GM21717 (cell line): ENCODE results near the gene CPNE2.
"Not testable (repeated sequence)": the region's sequence is repeated elsewhere in the genome, so short reads cannot be mapped to it uniquely, and the experiment has no call there.

Experiments
- ATAC-seq: cut with Tn5 transposase; IDR thresholded peaks from one replicate; pipeline ENCODE4 v1.9.1; 2021; ENCODE audit warnings: mild to moderate bottlenecking, moderate library complexity; ENCODE audit not compliant: unreplicated experiment

Gene CPNE2

DNA sequence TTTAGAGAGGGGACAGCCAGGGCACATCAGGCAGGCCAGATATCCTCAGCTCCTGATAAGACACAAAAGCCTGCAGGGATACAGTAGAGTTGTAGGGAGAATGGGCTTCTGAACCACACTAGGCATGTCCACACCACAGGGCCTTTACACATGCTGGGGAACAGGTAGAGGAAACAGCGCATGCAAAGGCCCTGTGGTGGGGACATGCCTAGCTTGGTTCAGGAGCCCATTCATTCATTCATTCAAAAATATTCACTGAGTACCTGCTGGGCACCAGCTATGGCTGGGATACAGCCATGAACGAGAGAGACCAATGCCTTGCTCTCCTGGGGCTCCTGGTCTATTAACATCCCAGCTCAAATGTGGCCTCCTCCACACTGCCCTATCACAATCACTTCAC, 4.4 kb downstream of the CPNE2 start:
- ATAC-seq = no peak

DNA sequence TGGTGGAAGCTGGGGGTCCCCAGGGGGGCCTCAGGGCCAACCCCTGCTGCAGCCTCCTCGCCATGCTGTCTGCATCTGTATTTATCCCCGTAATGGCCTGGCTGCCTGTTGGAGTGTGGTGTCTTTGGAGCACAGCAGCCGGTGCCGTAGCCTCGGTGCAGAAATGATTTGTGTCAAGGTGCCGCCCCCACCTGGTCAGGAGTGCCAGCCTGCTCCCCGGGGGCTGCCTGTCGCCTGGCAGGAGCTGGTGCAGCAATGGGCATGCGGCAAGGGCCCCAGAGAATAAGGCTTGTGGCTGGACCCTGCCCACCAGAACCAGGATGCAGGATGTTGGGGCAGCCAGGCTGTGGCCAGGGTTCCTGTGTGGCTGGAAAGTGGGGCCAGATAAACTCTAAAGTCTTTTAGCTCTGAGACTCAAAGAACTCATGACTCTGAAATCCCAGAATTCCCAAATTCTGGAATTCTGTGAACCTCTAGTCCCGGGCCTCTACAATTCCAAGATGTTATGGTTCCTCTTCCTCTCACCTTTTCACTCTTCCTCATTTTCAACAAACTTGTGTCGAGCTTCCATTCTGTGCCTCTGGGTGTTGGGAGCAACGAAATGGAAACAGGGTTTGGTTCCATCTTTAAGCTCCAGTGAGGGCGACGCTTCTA, 5.9 kb downstream of the CPNE2 start:
- ATAC-seq = no peak

DNA sequence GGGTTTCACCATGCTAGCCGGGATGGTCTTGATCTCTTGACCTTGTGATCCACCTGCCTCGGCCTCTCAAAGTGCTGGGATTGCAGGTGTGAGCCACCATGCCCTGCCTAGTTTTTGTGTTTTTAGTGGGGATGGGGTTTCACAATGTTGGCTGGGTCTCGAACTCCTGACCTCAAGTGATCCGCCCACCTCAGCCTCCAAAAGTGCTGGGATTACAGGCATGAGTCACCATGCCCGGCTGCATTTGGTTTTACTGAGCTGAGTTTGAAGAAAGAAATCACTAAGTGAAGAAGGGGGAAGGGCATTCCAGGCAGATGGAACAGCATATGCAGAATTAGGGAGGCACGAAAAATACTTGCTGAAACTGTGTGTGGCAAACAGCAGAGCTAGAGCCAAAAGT, 7.6 kb downstream of the CPNE2 start:
- not testable (repeated sequence) for ATAC-seq

DNA sequence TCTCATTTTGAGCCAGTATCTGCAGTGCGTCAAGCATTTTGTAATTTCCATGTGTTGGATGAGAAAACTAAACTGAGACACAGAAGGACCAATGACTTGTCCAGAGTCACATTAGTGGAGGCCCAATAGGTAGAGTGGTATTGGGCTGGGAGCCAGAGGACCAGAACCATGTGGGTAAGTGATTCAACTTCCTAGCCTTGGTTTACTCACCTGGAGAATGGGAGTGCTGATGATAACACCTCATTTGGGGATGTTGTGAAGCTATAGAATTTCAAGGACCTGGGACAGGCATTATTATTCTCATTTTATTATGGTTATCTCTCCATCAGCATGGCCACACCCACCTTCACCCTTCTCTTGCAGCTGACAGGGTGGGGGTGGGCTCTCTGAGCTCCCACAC, 8.1 kb downstream of the CPNE2 start:
- ATAC-seq = no peak

DNA sequence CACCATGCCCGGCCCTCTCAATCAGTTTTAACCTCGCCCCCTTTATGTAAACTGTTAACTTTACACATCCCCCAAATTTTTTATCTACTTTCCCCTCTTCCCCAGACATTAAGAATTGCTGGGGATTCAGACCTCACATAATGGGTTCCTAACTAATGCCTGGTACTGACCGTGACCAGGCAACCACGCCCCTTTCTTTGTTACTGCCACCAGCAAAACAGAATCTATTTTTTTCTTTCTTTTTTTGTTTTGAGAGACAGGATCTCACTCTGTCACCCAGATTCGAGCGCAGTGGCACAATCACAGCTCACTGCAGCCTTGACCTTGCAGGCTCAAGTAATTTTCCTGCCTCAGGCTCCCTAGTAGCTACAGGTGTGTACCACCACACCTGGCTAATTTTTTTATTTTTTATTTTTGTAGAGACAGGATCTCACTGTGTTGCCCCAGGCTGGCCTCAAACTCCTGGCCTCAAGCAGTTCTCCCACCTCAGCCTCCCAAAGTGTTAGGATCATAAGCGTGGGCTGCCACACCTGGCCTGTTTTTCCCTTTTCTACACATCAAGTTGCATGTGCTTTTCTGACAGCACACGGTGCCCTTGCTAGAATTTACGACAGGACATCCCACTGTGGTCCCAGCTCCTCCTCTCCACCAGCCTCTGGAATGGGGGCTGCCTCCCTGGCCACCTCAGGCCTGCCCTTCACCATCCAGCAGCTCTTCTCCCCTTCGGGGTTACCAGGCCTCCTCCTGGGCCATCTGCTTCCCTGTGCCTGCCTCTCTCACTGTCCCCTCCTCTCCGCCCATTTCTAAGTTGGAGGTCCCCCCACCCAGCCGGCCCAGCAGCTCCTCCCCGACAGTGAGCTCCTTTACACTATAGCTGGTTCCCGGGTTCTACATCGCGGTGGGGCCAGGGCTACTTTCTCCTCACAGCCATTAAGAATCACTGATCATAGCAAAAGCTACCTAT, 10.8 kb downstream of the CPNE2 start:
- no peak for ATAC-seq

DNA sequence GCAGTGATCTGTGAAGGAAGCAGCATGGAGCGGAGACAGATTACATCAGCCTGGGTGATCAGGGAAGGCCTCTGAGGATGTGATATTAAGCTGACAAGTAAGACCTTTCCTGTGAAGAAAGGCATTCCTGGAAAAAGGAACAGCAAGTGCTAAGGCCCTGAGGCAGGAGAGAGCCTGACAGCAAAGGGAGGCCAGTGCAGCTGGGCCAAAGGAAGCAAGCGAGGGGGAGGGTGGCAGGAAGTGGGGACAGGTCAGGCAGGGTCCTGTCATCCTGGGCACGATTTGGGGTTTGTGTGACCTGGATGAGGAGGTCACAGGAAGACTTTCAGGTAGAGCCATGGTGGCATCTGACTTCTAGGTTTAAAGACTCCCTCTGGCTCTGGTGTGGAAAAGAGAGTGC, 12.3 kb downstream of the CPNE2 start:
- no peak for ATAC-seq

DNA sequence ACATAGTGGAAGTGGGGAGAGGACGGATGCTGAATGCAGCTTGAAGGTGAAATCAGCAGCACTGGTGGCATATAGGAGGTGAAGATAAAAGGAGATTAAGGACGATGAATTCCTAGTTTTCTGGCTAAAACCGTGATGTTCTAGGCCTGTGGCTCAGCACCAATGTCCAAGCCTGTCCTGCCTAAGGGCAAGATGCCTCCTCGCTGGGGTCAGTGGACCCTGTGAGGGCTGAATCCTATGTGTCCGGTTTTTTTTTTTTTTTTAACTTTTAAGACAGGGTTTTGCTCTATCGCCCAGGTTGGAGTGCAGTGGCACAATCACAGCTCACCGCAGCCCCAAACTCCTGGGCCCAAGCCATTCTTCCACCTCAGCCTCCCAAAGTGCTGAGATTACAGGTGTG, 12.8 kb downstream of the CPNE2 start:
- ATAC-seq = no peak

DNA sequence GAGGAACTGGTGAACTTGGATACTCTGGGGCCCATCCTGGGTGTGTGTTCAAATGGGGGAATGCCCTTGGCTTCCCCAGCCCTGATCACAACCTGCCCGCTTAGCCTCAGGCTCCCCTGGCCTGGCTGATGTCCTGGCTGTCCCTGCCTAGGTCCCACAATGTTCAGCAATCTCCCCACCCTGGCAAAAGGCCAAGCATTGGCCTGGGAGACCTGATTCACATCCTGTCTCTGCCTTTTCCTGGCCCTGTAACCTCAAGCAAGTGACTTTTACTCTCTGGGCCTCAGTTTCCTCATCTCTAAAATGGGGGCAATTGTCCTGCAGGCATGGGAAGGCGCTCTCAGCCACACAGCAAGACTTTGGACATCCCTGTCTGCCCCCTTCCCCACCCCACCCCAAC, 14.4 kb downstream of the CPNE2 start:
- ATAC-seq = no peak

DNA sequence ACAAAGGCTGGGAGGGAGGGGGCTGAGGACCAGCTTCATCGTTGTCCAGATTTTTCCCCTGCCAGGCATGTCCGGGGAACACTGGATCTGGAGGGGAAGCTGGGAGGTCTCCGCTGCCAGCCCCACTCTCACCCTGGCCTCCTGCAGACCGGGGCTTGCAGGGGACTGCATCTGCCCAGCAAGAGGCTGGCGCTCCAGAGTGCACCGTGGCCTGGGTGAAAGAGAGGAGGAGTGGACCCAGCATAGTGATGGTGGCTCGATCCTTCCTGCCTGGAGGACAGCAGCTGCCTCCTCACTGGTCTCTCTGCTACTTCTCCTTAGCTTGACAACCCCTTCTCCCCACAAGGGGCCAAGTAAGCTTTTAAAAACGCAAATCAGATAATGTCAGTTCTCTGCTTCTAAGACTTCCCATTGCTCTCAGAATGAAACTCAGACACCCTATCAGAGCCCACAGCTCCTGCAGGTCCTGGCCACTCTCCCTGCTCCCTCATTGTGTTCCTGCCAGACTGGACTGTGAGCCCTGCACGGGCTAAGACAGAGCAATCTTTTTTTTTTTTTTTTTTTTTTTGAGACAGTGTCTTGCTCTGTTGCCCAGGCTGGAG, 15.0 kb downstream of the CPNE2 start:
- ATAC-seq = no peak

DNA sequence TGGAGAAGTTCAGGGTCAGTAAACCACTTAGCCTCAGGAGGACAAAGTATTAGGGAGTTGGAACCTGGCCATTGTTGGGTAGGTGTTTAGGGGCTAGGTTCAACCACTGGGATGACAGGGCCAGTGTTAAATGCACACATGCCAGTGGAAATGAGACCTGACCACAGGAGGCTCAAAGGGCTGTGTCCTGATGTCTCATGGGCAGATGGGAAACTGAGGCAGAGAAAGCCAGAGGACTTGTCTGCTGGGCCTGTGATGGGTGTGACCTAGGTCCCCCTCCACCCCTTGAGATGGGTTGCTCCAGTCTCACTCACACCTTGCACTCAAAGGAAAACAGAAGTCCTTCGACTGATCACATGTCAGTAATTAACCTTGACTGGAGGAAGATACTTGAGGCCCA, 16.0 kb downstream of the CPNE2 start:
- ATAC-seq = no peak

DNA sequence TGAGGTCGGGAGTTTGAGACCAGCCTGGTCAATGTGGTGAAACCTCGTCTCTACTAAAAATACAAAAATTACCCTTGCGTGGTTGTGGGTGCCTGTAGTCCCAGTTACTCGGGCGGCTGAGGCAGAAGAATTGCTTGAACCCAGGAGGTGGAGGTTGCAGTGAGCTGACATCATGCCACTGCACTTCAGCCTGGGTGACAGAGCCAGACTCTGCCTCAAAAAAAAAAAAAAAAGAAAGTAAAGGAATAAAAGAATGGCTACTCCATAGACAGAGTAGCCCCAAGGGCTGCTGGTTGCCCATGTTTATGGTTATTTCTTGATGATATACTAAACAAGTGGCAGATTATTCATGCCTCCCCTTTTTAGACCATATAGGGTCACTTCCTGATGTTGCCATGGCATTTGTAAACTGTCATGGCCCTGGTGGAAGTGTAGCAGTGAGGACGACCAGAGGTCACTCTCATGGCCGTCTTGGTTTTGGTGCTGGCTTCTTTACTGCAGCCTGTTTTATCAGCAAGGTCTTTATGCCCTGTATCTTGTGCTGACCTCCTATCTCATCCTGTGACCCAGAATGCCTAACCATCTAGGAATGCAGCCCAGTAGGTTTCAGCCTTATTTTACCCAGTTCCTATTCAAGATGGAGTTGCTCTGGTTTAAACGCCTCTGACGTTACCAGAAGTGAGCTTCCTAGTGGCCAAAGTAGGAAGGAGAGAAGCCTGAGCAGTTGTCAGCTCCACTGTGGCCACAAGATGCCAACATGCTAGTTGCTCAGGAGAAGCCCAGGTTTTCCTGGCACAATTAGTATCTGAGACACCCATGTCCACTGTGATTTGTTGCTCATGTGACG, 17.1 kb downstream of the CPNE2 start:
- ATAC-seq = not testable (repeated sequence)

DNA sequence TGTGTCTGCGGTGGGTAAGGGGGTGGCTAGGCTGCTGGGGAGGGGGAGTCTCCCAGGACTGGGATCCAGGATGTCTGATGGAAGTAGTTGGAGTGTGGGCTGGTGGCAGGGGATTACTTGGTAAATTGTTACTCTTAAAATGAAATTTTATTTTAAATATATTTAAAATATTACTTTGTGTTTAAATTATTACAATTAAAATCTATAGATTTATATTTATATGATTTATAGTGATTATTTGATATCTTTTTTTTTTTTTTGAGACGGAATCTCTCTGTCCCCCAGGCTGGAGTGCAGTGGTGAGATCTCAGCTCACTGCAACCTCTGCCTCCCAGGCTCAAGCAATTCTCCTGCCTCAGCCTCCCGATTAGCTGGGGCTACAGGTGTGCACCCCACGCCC, 18.6 kb downstream of the CPNE2 start:
- no peak for ATAC-seq

DNA sequence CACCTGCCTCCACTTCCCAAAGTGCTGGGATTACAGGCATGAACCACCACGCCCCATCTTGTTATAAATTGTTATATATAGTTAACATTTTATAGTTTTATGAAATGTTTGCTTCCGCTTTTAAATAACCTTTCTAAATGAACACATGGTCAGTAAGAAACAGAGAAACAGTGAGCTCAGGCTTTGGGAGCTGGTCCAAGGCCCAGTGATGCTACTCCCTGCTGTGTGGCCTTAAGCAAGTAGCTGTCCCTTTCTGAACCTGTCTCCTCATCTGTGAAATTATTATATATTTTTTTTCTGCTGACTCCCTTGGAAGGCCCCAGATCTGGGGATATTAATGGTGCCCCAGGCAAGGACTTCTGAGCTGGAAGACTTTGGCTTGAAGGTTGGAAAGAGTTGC, 19.0 kb downstream of the CPNE2 start:
- ATAC-seq = no peak

DNA sequence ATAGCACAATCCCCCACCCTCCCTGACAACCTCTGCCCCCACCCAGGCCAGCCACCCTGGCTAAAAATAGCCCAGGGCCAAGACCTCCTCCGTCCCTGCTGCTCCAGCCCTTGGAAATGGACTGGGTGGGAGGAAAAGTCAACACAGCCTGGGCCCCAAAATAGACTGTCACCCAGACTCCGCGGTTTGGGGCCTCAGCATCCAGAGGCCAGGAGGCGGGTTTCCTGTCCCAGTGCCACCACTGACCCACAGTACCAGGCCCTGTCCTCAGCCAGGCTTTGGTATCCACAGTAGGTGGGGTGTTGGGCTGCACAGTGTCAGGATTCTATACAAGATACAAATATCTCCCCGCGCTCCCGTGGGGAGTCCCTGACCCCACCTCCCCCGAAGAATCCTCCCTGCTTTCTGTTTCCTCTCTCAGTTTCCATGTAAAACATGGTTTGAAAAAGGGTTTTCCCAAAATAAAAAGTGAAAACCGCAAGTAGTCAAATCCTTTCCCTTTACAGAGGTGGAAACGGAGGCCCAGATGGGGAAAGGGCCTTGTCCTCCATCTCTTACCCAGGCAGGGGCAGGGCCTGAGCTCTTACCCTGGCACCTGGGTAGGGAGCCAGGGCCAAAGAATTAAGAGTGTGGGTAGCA, 20.1 kb downstream of the CPNE2 start:
- ATAC-seq = no peak

DNA sequence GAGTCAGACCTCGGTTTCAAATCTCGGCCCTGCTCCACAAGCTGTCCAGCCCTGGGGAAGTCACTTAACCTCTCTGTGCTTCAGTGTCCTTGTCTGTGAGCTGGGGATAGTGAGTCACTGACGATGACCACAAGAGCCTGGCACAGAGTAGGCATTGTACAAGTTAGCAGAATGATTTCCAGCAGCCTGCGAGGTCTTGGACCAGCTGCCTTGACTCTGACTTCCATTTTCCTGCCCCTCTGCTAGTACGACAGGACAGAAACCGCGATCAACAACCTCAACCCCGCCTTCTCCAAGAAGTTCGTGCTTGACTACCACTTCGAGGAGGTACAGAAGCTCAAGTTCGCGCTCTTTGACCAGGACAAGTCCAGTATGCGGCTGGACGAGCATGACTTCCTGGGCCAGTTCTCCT, 20.7 kb downstream of the CPNE2 start:
- ATAC-seq = no peak

DNA sequence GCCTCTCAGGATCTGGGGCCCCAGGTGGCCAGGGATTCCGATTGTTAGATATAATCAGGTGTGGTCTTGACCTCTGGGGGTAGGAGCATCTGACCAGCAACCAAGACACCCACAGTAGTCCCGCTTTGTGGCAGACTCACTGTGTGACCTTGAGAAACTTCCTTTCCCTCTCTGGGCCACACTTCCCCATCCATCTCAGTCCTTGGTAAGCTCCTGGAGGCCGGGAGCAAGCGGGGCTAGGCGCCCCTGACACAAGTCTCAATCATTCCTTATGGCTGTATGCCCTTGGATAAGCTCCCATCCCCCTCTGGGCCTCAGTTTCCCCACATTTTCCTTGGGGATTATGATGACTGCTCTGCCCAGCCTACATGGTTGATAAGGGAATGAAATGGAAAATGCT, 21.3 kb downstream of the CPNE2 start:
- ATAC-seq = no peak

DNA sequence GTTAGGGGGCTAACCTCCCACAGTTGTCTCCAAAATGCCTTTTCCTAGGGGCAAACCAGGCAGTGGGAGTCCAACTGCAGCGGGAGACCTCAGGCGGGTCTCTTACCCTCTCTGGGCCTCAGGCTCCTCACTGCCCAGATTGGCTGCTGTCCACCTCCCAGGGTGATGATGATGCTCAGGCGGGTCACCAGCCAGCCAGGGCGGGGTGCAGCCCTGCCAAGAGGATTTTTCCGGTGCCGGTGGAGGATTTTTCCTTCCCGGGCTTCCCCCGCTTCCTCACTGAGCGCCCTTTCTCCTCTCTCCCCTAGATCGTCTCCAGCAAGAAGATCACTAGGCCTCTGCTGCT, 22.8 kb downstream of the CPNE2 start:
- ATAC-seq = no peak

DNA sequence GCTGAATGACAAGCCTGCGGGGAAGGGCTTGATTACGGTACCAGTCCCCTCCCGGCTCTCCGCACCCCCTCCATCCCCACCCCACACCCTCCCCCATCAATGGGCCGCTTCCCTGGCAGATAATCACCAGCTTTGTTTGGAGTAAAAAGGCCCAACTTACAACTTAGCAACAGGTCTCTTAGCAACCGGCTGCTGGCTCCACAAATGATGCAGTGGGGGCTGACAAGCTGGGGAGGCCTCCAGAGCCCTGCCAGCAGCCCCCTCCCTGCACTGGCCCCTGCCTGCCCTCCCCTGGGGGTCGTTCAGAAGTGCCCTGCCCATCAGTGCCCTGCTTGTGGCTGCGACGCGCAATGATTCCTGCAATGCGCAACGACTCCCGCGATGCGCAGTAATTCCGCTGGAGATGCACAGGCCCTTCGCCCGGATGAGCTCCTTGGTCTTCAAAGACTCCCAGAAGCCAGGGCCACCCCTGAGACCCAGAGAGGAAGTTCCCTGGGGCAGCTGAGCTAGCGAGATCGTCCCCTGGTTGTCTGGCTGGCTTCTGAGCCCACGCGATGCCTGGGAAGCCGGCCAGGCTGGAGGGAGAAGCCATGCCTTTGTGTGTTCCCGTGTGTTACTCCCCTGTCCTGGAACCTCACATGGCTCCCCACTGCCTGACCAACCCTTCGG, 23.3 kb downstream of the CPNE2 start:
- no peak for ATAC-seq

DNA sequence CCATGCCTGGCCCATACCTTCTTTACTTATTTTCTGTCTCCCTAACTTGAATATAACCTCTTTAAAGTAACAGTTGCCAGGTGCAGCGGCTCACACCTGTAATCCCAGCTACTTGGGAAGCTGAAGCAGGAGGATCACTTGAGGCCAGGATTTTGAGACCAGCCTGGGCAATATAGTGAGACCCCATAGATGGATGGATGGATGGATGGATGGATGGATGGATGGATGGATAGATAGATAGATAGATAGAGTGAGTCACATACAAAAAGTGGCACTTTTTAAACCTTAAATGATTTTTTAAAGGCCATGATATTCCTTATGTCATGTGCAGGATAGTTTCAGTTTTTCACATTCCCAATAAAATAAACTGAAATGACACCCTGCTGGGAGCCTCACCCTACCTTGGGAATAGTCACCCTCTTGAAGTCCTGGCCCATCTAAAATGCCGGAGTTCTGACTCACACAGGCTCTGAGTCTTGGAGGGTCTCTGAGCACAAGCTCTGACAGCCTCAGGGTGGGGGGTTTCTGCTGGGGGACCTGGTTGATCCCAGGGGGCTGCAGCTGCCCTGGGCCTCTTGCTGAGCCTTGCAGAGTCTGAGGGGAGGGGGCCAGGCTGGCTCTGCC, 26.2 kb downstream of the CPNE2 start:
- no peak for ATAC-seq
